ENCODE measurements around the gene TKTL1.

- TF ChIP-seq, protein P1, sequence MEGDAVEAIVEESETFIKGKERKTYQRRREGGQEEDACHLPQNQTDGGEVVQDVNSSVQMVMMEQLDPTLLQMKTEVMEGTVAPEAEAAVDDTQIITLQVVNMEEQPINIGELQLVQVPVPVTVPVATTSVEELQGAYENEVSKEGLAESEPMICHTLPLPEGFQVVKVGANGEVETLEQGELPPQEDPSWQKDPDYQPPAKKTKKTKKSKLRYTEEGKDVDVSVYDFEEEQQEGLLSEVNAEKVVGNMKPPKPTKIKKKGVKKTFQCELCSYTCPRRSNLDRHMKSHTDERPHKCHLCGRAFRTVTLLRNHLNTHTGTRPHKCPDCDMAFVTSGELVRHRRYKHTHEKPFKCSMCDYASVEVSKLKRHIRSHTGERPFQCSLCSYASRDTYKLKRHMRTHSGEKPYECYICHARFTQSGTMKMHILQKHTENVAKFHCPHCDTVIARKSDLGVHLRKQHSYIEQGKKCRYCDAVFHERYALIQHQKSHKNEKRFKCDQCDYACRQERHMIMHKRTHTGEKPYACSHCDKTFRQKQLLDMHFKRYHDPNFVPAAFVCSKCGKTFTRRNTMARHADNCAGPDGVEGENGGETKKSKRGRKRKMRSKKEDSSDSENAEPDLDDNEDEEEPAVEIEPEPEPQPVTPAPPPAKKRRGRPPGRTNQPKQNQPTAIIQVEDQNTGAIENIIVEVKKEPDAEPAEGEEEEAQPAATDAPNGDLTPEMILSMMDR (conservative IDR thresholded peaks at IDR 0.05; ENCODE audit: low read length) = no peak
- no peak for TF ChIP-seq EZH2phosphoT487 (IDR thresholded peaks at IDR 0.05; ENCODE audit: borderline replicate concordance)
Observed at GRCh38 chrX:154374313-154375155, 78.9 kb downstream of the TKTL1 start, which contains the start of gene FLNA.
